PC-9 (cell line): ENCODE results near the gene C1QTNF12. TPM values are rescaled to one million over a fixed set of nuclear protein-coding genes. Genes with fewer than 3 reads are reported as not detected.

Experiments used
- BruUV-seq: library from RNA; stranded (reverse); fragments of 400-500 nt; replicated peaks from 2 replicates; lab custom pipeline; 2021; lab: Mats Ljungman, UMichigan
- CTCF ChIA-PET: fragments of 300-600 bp; sonication (Branson Sonifier 250); formaldehyde crosslinking; loops from one replicate; lab custom pipeline; 2022; ENCODE audit warnings: antibody characterized with exemption; lab: Charles Lee
- POLR2A ChIA-PET: fragments of 300-600 bp; sonication (Branson Sonifier 250); formaldehyde crosslinking; loops from one replicate; lab custom pipeline; 2022; ENCODE audit warnings: antibody characterized with exemption; ENCODE audit not compliant: unreplicated experiment; lab: Charles Lee
- DNase-seq, 2 experiments: peaks; one replicate each; pipeline versions ENCODE4 v3.0.0 to v3.0.0-alpha.2; 2015 to 2022; ENCODE audit warnings: mixed read lengths in 1 of 2
- H2AFZ ChIP-seq: fragments of 200-600 bp; sonication (generic); 2 replicates; pipeline ENCODE4 v1.8.1; 2017; ENCODE audit warnings: antibody characterized with exemption
- H3F3A ChIP-seq: fragments of 200-600 bp; sonication (generic); 2 replicates; pipeline ENCODE4 v1.8.1; 2017; ENCODE audit warnings: antibody characterized with exemption, mild to moderate bottlenecking, low read depth; ENCODE audit not compliant: insufficient read depth
- H3K27ac ChIP-seq: fragments of 200-600 bp; sonication (generic); 2 replicates; pipeline ENCODE4 v1.6.1; 2016; ENCODE audit warnings: mixed run types
- H3K27me3 ChIP-seq: fragments of 200-600 bp; sonication (generic); 2 replicates; pipeline ENCODE4 v1.6.1; 2016; ENCODE audit warnings: low read depth, mixed run types; ENCODE audit not compliant: insufficient read depth
- H3K36me3 ChIP-seq: fragments of 200-600 bp; sonication (generic); 2 replicates; pipeline ENCODE4 v1.6.1; 2016; ENCODE audit warnings: low read depth, mixed run types
- H3K4me1 ChIP-seq: fragments of 200-600 bp; sonication (generic); replicated peaks from 2 replicates; pipeline ENCODE4 v1.6.1; 2016; ENCODE audit warnings: mixed run types; ENCODE audit not compliant: insufficient read depth
- H3K4me2 ChIP-seq: fragments of 200-600 bp; sonication (generic); 2 replicates; pipeline ENCODE4 v1.6.1; 2017; ENCODE audit warnings: mixed run types
- H3K4me3 ChIP-seq: fragments of 200-600 bp; sonication (generic); 2 replicates; pipeline ENCODE4 v1.6.1; 2016; ENCODE audit warnings: mixed run types
- H3K79me2 ChIP-seq: fragments of 200-600 bp; sonication (generic); 2 replicates; pipeline ENCODE4 v1.6.1; 2017; ENCODE audit warnings: low read depth, mixed run types
- H3K9me2 ChIP-seq: fragments of 200-600 bp; sonication (generic); 2 replicates; pipeline ENCODE4 v1.8.1; 2017; ENCODE audit warnings: mild to moderate bottlenecking; ENCODE audit not compliant: insufficient read depth
- H3K9me3 ChIP-seq: fragments of 200-600 bp; sonication (generic); 2 replicates; pipeline ENCODE4 v1.8.1; 2016; ENCODE audit warnings: low read depth; ENCODE audit not compliant: insufficient read depth
- H4K20me1 ChIP-seq: fragments of 200-600 bp; sonication (generic); 2 replicates; pipeline ENCODE4 v1.8.1; 2017; ENCODE audit not compliant: insufficient read depth
- EZH2 ChIP-seq: fragments of 200-600 bp; sonication (generic); IDR thresholded peaks from 2 replicates; pipeline ENCODE4 v1.8.0; 2017; ENCODE audit warnings: antibody characterized with exemption, low read depth
- intact Hi-C: fragments of 100-400 bp; cut with micrococcal nuclease; formaldehyde crosslinking; loops from one replicate; pipeline ENCODE4 v1.10.0; 2022; ENCODE audit not compliant: unreplicated experiment
- total RNA-seq: library from RNA; stranded (reverse); gene quantifications from 2 replicates; pipeline ENCODE4 v1.2.3, GENCODE V29; 2021
- TF ChIP-seq, protein P1 (sequence below): fragments of 200-600 bp; sonication (generic); conservative IDR thresholded peaks from 2 replicates; pipeline ENCODE4 v1.6.1; 2017; ENCODE audit warnings: mixed run types, antibody characterized with exemption, mild to moderate bottlenecking, moderate library complexity

The C1QTNF12 gene
- total RNA-seq, 1 experiment from 2014 or later = 5.2 TPM

DNA sequence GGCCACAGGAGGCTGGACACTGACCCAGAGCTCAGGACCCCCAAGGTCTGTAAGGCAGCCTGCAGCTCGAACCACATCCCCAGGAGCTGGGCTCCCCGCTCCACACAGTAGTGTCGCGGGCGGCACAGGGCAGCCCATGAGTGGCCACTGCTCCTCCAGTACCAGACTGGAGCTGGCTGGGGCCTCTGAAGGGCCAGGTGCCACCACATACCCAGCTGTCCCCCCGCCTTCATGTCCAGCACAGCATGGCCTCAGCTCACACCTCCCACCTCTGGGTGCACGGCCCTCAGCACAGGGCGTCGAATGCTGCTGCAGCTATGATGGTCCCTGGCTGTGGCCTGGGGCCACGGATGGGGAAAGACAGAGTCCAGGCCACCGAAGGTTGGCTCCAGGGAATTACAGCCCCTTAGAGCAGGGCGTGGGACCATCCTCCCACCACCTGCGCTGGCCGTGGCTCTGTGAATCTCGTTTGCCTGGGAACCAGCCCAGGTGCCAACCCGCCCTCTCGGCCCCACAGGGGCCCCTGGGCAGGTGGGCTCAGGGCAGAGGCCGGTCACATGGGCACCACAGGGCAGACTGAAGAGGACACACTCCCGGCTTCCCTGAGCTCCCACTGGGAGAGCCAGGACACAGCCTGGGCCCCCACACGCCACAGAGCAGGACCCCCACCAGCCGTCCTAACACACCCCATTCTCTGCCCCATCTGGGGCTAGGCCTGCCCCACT is 30.5 kb downstream of the C1QTNF12 start:
- no peaks in the 10 kb centered on the region for H3K9me2 ChIP-seq
- H3K4me3 ChIP-seq = no peak overlapping the region
- peaks cover 6% of the 10 kb centered on the region for H3F3A ChIP-seq
- H3K79me2 ChIP-seq = no peaks in the 10 kb centered on the region
- no peak overlapping the region for H3K27ac ChIP-seq
- ChIA-PET CTCF (no interaction called here), POLR2A (no interaction called here)
- no TSS peak for BruUV-seq
- H4K20me1 ChIP-seq = peaks cover 4% of the 10 kb centered on the region; the same call in 1 of the 2 replicates
- no peak overlapping the region for H3K4me2 ChIP-seq
- TF ChIP-seq EZH2 = no peak
- no peak for DNase-seq
- H3K4me1 ChIP-seq = no peaks in the 10 kb centered on the region
- no peak overlapping the region for H2AFZ ChIP-seq
- H3K27me3 ChIP-seq = no peaks in the 10 kb centered on the region
- H3K9me3 ChIP-seq = no peaks in the 10 kb centered on the region
- intact Hi-C loops = no loop called here
- no peaks in the 10 kb centered on the region for H3K36me3 ChIP-seq

DNA sequence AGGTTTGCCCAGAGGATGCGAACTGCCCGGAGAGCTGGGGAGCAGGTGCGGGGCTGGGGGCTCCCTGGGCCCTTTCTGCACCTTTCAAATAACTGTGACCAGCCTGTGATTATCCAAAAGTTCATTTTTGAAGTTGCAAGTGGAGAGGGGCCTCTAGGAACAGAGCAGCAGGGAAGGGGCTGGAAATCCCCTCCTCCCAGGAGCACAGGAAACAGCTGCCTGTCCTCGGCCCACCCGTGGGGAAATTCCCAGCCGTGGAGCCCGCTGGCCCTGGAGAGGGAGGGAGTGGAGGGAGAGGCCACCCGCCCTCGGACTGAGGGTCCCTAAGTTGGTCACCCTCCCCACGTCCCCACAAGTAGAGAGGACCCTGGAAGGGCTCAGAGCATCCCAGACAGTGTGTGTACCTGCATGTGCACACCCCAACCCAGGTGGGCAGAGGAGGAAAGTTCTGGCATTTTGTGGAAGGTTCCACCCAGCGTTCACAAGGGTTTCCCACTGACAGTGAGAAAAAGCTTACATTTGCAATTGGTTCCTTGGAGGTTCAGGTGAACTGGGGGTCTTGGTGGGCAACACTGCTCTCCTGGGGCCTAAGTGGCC is 31.3 kb downstream of the C1QTNF12 start:
- Histone ChIP-seq H3K79me2 (no peaks in the 10 kb centered on the region), H3F3A (peaks cover 6% of the 10 kb centered on the region), H4K20me1 (0 out of 2 replicates have a peak, but pooled peaks cover 4% of the 10 kb centered on the region), H3K36me3 (no peaks in the 10 kb centered on the region), H3K4me1 (no peaks in the 10 kb centered on the region), H3K27ac (no peak overlapping the region), H3K27me3 (no peaks in the 10 kb centered on the region), H3K9me3 (no peaks in the 10 kb centered on the region), H3K9me2 (no peaks in the 10 kb centered on the region), H3K4me3 (no peak overlapping the region), H2AFZ (no peak overlapping the region), H3K4me2 (no peak overlapping the region)
- ChIA-PET POLR2A (no interaction called here), CTCF (no interaction called here)
- no peak for DNase-seq
- TF ChIP-seq EZH2 = no peak
- no TSS peak for BruUV-seq
- intact Hi-C loops = no loop called here

DNA sequence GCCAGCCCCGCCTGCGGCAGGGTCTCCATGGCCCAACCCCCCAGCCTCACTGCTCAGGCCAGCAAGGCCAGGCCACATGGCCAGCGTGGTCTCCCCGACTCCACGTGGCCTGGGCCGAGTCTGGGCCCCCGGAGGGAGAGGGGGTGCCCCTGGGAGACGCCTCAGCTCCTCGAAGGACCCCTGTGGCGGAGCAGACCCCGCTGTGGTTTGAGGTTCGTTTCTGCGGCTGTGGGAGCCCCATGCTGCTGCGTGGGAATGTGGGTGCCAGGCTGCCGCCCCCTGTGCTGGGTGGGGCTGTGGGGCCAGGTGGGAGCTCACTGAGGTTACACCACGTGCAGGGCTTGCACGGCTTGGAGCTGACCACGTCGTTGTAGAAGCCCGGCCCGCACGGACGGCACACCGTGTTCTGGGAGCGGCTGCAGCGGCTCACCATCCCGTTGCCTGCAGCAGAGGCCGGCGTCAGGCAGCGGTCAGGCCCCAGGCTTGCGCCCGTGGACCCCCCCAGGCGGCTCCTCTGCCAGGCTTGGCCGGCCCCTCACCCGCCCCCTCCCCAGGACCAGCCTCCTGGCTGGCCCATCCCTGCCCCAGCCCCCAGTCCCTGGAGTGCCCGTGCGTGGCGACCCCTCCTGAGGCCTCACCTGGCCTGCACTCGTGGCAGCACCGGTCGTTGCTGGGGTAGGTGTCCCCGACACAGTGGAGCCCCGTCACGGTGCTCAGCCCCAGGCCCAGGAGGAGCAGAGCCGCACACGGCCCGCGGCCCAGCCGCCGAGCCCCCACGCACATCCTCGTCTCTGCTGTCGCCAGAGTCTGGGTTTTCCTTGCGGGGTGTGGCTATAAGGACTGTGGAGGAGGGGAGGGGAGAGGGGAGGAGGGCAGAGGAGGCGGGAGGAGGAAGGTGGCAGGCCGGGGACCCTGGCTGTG is 32.9 kb downstream of the C1QTNF12 start, which contains the start of gene TNFRSF4:
Gene TNFRSF4, minus strand, starts transcription at position 809 of the 921 bp plus-strand sequence. Its CDS starts 26 bp downstream, at position 783.
- TF ChIP-seq, protein P1, sequence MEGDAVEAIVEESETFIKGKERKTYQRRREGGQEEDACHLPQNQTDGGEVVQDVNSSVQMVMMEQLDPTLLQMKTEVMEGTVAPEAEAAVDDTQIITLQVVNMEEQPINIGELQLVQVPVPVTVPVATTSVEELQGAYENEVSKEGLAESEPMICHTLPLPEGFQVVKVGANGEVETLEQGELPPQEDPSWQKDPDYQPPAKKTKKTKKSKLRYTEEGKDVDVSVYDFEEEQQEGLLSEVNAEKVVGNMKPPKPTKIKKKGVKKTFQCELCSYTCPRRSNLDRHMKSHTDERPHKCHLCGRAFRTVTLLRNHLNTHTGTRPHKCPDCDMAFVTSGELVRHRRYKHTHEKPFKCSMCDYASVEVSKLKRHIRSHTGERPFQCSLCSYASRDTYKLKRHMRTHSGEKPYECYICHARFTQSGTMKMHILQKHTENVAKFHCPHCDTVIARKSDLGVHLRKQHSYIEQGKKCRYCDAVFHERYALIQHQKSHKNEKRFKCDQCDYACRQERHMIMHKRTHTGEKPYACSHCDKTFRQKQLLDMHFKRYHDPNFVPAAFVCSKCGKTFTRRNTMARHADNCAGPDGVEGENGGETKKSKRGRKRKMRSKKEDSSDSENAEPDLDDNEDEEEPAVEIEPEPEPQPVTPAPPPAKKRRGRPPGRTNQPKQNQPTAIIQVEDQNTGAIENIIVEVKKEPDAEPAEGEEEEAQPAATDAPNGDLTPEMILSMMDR = no peak
- no peak for TF ChIP-seq EZH2
- CTCF ChIA-PET = no interaction called here
- H3K27me3 ChIP-seq = no peaks in the 10 kb centered on the region
- no peaks in the 10 kb centered on the region for H3K36me3 ChIP-seq
- POLR2A ChIA-PET = no interaction called here
- BruUV-seq = no TSS peak
- H3K4me3 ChIP-seq = no peak within 1 kb of the TSS
- no peaks in the 10 kb centered on the region for H3K9me3 ChIP-seq
- no peak within 1 kb of the TSS for H3K27ac ChIP-seq
- no peak within 1 kb of the TSS for H2AFZ ChIP-seq
- intact Hi-C loops = no loop called here
- DNase-seq = no peak
- no peak within 1 kb of the TSS for H3K4me2 ChIP-seq
- H3K79me2 ChIP-seq = no peaks in the 10 kb centered on the region
- H3K9me2 ChIP-seq = no peaks in the 10 kb centered on the region
- 0 out of 2 replicates have a peak, but pooled peaks cover 4% of the 10 kb centered on the region for H4K20me1 ChIP-seq
- H3K4me1 ChIP-seq = peaks cover 3% of the 10 kb centered on the region; the same call in 1 of the 2 replicates
- H3F3A ChIP-seq = peaks cover 5% of the 10 kb centered on the region
